Muscle layer of colon (tissue), 2 donors: ENCODE measurements around the gene EHMT1.

Source experiments
- H3K27ac ChIP-seq: one replicate; pipeline ENCODE4 v1.7.0; 2013; ENCODE audit warnings: low read depth, mild to moderate bottlenecking, low read length, moderate library complexity
- H3K27me3 ChIP-seq, 2 donors: one replicate each; pipeline ENCODE4 v1.7.0; 2013; ENCODE audit warnings: low read length in 2 of 2, mild to moderate bottlenecking in 2 of 2; ENCODE audit not compliant: insufficient read depth in 2 of 2, control insufficient read depth in 1 of 2
- H3K36me3 ChIP-seq: one replicate; pipeline ENCODE4 v1.7.0; 2013; ENCODE audit warnings: mild to moderate bottlenecking, low read length; ENCODE audit not compliant: insufficient read depth
- H3K4me1 ChIP-seq: one replicate; pipeline ENCODE4 v1.7.0; 2013; ENCODE audit warnings: mild to moderate bottlenecking, low read length; ENCODE audit not compliant: insufficient read depth
- H3K4me3 ChIP-seq, 2 donors: one replicate each; pipeline ENCODE4 v1.7.0; 2013; ENCODE audit warnings: low read length in 2 of 2, low read depth in 1 of 2, mild to moderate bottlenecking in 1 of 2, moderate library complexity in 1 of 2
- H3K9ac ChIP-seq: one replicate; pipeline ENCODE4 v1.7.0; 2013; ENCODE audit warnings: low read length
- H3K9me3 ChIP-seq: one replicate; pipeline ENCODE4 v1.7.0; 2013; ENCODE audit warnings: mild to moderate bottlenecking, low read length
- donor health status: abdominal sarcoma.
- donor health status: Adenocarcinoma of cecum.

EHMT1 gene

GRCh38 chr9:137783521-137783920 is 164.7 kb downstream of the EHMT1 start:
- H3K9me3 ChIP-seq, result no peaks in the 10 kb centered on the region
- H3K9ac ChIP-seq, result no peak overlapping the region
- peaks cover 47% of the 10 kb centered on the region for H3K36me3 ChIP-seq
- no peak overlapping the region for H3K4me3 ChIP-seq
- no peaks in the 10 kb centered on the region for H3K4me1 ChIP-seq
- H3K27ac ChIP-seq, result no peak overlapping the region
- H3K27me3 ChIP-seq, result no peaks in the 10 kb centered on the region

GRCh38 chr9:137784046-137784445 is 165.2 kb downstream of the EHMT1 start:
- Histone ChIP-seq H3K9ac (no peak overlapping the region), H3K4me3 (no peak overlapping the region), H3K36me3 (peaks cover 42% of the 10 kb centered on the region), H3K27me3 (no peaks in the 10 kb centered on the region), H3K27ac (no peak overlapping the region), H3K9me3 (no peaks in the 10 kb centered on the region), H3K4me1 (no peaks in the 10 kb centered on the region)

GRCh38 chr9:137784641-137785513 is 166.1 kb downstream of the EHMT1 start:
- no peaks in the 10 kb centered on the region for H3K9me3 ChIP-seq

GRCh38 chr9:137785704-137786161 is 166.9 kb downstream of the EHMT1 start:
- Histone ChIP-seq H3K27ac (no peak overlapping the region), H3K9me3 (no peaks in the 10 kb centered on the region), H3K9ac (no peak overlapping the region), H3K27me3 (no peaks in the 10 kb centered on the region), H3K4me3 (no peak overlapping the region), H3K36me3 (peaks cover 40% of the 10 kb centered on the region), H3K4me1 (no peaks in the 10 kb centered on the region)

More at GRCh38 chr9:137784641-137785513, 166.1 kb downstream of the EHMT1 start:
- Histone ChIP-seq H3K4me3 (no peak overlapping the region), H3K36me3 (peaks cover 34% of the 10 kb centered on the region), H3K27me3 (no peaks in the 10 kb centered on the region), H3K27ac (no peak overlapping the region), H3K9ac (no peak overlapping the region), H3K4me1 (no peaks in the 10 kb centered on the region)

GRCh38 chr9:137786511-137786920 is 167.7 kb downstream of the EHMT1 start:
- Histone ChIP-seq H3K9ac (no peak overlapping the region), H3K4me3 (no peak overlapping the region), H3K27ac (no peak overlapping the region), H3K4me1 (no peaks in the 10 kb centered on the region), H3K9me3 (no peaks in the 10 kb centered on the region), H3K27me3 (no peaks in the 10 kb centered on the region), H3K36me3 (peaks cover 47% of the 10 kb centered on the region)

GRCh38 chr9:137787381-137787780 is 168.6 kb downstream of the EHMT1 start:
- no peaks in the 10 kb centered on the region for H3K9me3 ChIP-seq
- no peak overlapping the region for H3K9ac ChIP-seq
- no peak overlapping the region for H3K27ac ChIP-seq
- H3K4me3 ChIP-seq, result no peak overlapping the region
- H3K36me3 ChIP-seq, result peaks cover 43% of the 10 kb centered on the region
- H3K27me3 ChIP-seq, result no peaks in the 10 kb centered on the region
- no peaks in the 10 kb centered on the region for H3K4me1 ChIP-seq

- no peak overlapping the region for H3K4me3 ChIP-seq
- H3K27ac ChIP-seq, result no peak overlapping the region
- no peaks in the 10 kb centered on the region for H3K4me1 ChIP-seq
- H3K9me3 ChIP-seq, result no peaks in the 10 kb centered on the region
- H3K27me3 ChIP-seq, result no peaks in the 10 kb centered on the region
- peaks cover 37% of the 10 kb centered on the region for H3K36me3 ChIP-seq
- no peak overlapping the region for H3K9ac ChIP-seq
Measured at GRCh38 chr9:137787786-137788505, 169.1 kb downstream of the EHMT1 start.

- Histone ChIP-seq H3K27ac (no peak overlapping the region), H3K4me1 (no peaks in the 10 kb centered on the region), H3K27me3 (no peaks in the 10 kb centered on the region), H3K36me3 (peaks cover 36% of the 10 kb centered on the region), H3K9me3 (no peaks in the 10 kb centered on the region), H3K4me3 (no peak overlapping the region), H3K9ac (no peak overlapping the region)
Measured at GRCh38 chr9:137788561-137789294, 169.9 kb downstream of the EHMT1 start.

GRCh38 chr9:137789295-137789895 is 170.6 kb downstream of the EHMT1 start:
- H3K9me3 ChIP-seq, result no peaks in the 10 kb centered on the region
- H3K36me3 ChIP-seq, result peaks cover 29% of the 10 kb centered on the region
- no peaks in the 10 kb centered on the region for H3K4me1 ChIP-seq
- no peak overlapping the region for H3K27ac ChIP-seq
- H3K27me3 ChIP-seq, result no peaks in the 10 kb centered on the region
- H3K4me3 ChIP-seq, result no peak overlapping the region
- no peak overlapping the region for H3K9ac ChIP-seq

GRCh38 chr9:137791947-137792346 is 173.1 kb downstream of the EHMT1 start:
- H3K36me3 ChIP-seq, result peaks cover 38% of the 10 kb centered on the region
- H3K27me3 ChIP-seq, result no peaks in the 10 kb centered on the region
- no peak overlapping the region for H3K27ac ChIP-seq
- no peaks in the 10 kb centered on the region for H3K4me1 ChIP-seq
- no peak overlapping the region for H3K4me3 ChIP-seq
- no peaks in the 10 kb centered on the region for H3K9me3 ChIP-seq
- no peak overlapping the region for H3K9ac ChIP-seq
